Activated CD8-positive, alpha-beta T cell treated with anti-CD3 and anti-CD28 coated beads for 36 hours (primary cell): ENCODE results near the gene ZNF561. TPM values are rescaled to one million over a fixed set of nuclear protein-coding genes. Genes with fewer than 3 reads are reported as not detected.

Source experiments
- ATAC-seq: fragments of 200-7000 bp; cut with Tn5 transposase; one replicate; pipeline ENCODE4 v1.10.0; 2021; ENCODE audit warnings: mild to moderate bottlenecking, moderate library complexity
- CTCF ChIA-PET: fragments of 350-600 bp; sonication (Branson Sonifier 250); formaldehyde crosslinking; loops from one replicate; lab custom pipeline; 2021; ENCODE audit warnings: antibody characterized with exemption; lab: Charles Lee
- POLR2A ChIA-PET: fragments of 350-600 bp; sonication (Branson Sonifier 250); formaldehyde crosslinking; loops from one replicate; lab custom pipeline; 2021; ENCODE audit warnings: antibody characterized with exemption; lab: Charles Lee
- DNase-seq: peaks from one replicate; pipeline ENCODE4 v3.0.0-alpha.2; 2020
- H3K27ac Mint-ChIP-seq: one replicate; pipeline ENCODE4 v1.8.0; 2021; ENCODE audit warnings: mild to moderate bottlenecking, mixed read lengths
- H3K27me3 Mint-ChIP-seq: one replicate; pipeline ENCODE4 v1.8.0; 2021; ENCODE audit warnings: mixed read lengths
- H3K36me3 Mint-ChIP-seq: one replicate; pipeline ENCODE4 v1.8.0; 2021; ENCODE audit warnings: low read depth, mixed read lengths
- H3K4me1 Mint-ChIP-seq: one replicate; pipeline ENCODE4 v1.8.0; 2021; ENCODE audit warnings: low read depth, mixed read lengths
- H3K4me3 Mint-ChIP-seq: one replicate; pipeline ENCODE4 v1.8.0; 2021; ENCODE audit warnings: mild to moderate bottlenecking, moderate library complexity, mixed read lengths
- H3K9me3 Mint-ChIP-seq: one replicate; pipeline ENCODE4 v1.8.0; 2021; ENCODE audit warnings: mixed read lengths
- CTCF ChIP-seq: fragments of 200-600 bp; IDR thresholded peaks from one replicate; pipeline ENCODE4 v1.8.0; 2022; ENCODE audit warnings: antibody characterized with exemption, mild to moderate bottlenecking
- intact Hi-C: fragments of 100-400 bp; cut with micrococcal nuclease; formaldehyde crosslinking; loops from one replicate; pipeline ENCODE4 v1.10.0; 2022
- total RNA-seq, 2 experiments: library from RNA; stranded (reverse); gene quantifications; one replicate each; pipeline ENCODE4 v1.2.3, GENCODE V29; 2021

The ZNF561 gene
- total RNA-seq, 2 experiments from 2014 or later: 23.1 to 24.2 TPM

DNA sequence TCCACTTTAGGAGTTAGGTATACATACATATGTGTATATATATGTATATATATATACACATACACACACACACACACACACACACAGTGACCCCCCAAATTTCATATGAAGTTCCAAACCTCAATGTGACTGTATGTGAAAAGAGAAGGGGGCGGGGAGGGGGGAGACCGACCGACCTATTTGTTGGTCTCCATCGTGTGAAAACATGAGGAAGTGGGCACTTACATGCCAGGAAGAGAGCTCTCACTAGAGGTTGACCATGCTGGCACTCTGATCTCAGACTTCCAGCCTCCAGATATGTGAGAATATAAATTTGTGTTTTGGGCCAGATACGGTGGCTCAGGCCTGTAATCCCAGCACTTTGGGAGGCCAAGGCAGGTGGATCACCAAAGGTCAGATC, 29.3 kb upstream of the ZNF561 start:
- Mint-ChIP-seq H3K4me3 (no peak overlapping the region), H3K36me3 (peaks cover 71% of the 10 kb centered on the region), H3K4me1 (no peaks in the 10 kb centered on the region), H3K27me3 (no peaks in the 10 kb centered on the region), H3K27ac (no peak overlapping the region), H3K9me3 (peaks cover 31% of the 10 kb centered on the region)
- TF ChIP-seq CTCF: no peak
- intact Hi-C loops: no loop called here
- CTCF ChIA-PET: interaction anchor here (1.5 kb wide), 1 partner anchor 10 kb away, joined by 4 read pairs; no protein-coding TSS in a partner anchor
- POLR2A ChIA-PET: interaction anchor here (0.8 kb wide), 1 partner anchor 13 kb away, joined by 3 read pairs; no protein-coding TSS in a partner anchor
- DNase-seq (no peak), ATAC-seq (no peak)

GRCh38 chr19:9645472-9645871, 24.4 kb upstream of the ZNF561 start:
- CTCF ChIA-PET: interaction anchor here (0.8 to 1.8 kb wide), 4 partner anchors 12 to 30 kb away, joined by 3 to 8 read pairs (median 4); no protein-coding TSS in a partner anchor
- POLR2A ChIA-PET: no interaction called here
- ATAC-seq (no peak), DNase-seq (no peak)
- TF ChIP-seq CTCF: no peak
- Mint-ChIP-seq H3K4me1 (peaks cover 2% of the 10 kb centered on the region), H3K27me3 (no peaks in the 10 kb centered on the region), H3K9me3 (peaks cover 17% of the 10 kb centered on the region), H3K27ac (no peak overlapping the region), H3K4me3 (no peak overlapping the region), H3K36me3 (peaks cover 48% of the 10 kb centered on the region)
- intact Hi-C loops: no loop called here

DNA sequence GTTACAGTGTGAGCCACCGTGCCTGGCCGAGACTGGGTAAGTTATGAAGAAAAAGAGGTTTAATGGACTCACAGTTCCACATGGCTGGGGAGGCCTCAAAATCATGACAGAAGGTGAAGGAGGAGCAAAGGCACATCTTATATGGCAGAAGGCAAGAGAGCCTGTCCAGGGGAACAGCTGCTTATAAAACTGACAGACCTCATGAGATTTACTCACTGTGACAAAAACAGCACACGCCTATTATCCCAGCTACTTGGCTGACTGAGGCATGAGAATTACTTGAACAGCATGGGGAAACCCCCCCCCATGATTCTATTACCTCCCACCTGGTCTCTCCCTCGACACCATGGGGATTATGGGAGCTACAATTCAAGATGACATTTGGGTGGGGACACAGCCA, 23.4 kb upstream of the ZNF561 start:
- Mint-ChIP-seq H3K36me3 (peaks cover 41% of the 10 kb centered on the region), H3K4me1 (peaks cover 2% of the 10 kb centered on the region), H3K27ac (peak overlapping the region; percentile 12), H3K9me3 (peaks cover 17% of the 10 kb centered on the region), H3K27me3 (no peaks in the 10 kb centered on the region), H3K4me3 (no peak overlapping the region)
- POLR2A ChIA-PET: interaction anchor here (0.8 kb wide), 1 partner anchor 23 kb away, joined by 3 read pairs; the partner anchor contains the start of gene ZNF561
- ATAC-seq (no peak), DNase-seq (no peak)
- CTCF ChIA-PET: interaction anchor here (0.9 to 1.8 kb wide), 4 partner anchors 11 to 151 kb away, joined by 3 to 8 read pairs (median 4); no protein-coding TSS in a partner anchor
- no peak for TF ChIP-seq CTCF
- intact Hi-C loops: no loop called here

DNA sequence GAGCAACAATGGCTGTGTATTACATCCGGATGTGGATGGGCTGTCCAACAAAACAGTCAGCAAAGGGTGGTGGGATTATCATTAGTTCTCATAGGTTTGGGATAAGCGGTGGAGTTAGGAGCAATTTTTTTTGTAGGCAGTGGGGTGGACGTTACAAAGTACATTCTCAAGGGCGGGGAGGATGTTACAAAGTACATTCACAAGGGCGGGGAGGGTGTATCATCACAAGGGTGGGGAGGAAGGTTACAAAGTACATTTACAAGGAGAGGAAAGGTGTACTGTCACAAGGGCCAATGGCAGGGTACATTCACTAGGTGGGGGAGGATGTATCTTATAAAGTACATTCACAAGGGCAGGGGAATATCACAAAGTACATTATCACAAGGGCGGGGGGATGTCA, 20.8 kb upstream of the ZNF561 start:
- ChIA-PET POLR2A (no interaction called here), CTCF (no interaction called here)
- TF ChIP-seq CTCF: no peak
- Mint-ChIP-seq H3K4me1 (peaks cover 2% of the 10 kb centered on the region), H3K9me3 (peaks cover 17% of the 10 kb centered on the region), H3K27ac (no peak overlapping the region), H3K27me3 (no peaks in the 10 kb centered on the region), H3K36me3 (peaks cover 29% of the 10 kb centered on the region), H3K4me3 (no peak overlapping the region)
- DNase-seq: peak; percentile 39
- intact Hi-C loops: no loop called here
- ATAC-seq: no peak

DNA sequence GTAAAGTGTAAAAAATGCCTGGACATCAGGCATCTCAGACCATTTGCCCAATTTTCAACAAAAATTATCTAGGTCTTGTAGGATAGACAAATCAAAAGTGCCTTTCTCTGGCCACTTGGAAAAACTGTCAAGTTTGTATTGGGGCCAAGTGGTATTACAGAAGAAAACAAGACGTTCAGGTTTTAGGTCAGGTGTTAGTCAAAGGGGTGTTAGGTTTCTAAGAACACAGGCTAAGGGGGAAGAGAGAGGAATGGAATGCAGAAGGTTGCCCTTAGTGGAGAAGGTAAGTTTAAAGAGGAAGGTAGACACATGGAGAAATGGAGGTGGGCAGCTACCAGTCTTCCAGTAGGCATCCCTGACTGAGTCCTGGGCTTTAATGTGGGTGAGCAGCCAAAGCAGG, 19.9 kb upstream of the ZNF561 start:
- no peaks in the 10 kb centered on the region for H3K27me3 Mint-ChIP-seq
- H3K4me3 Mint-ChIP-seq: no peak overlapping the region
- H3K27ac Mint-ChIP-seq: no peak overlapping the region
- peaks cover 17% of the 10 kb centered on the region for H3K9me3 Mint-ChIP-seq
- ATAC-seq (no peak), DNase-seq (no peak)
- intact Hi-C loops: no loop called here
- H3K36me3 Mint-ChIP-seq: peaks cover 29% of the 10 kb centered on the region
- ChIA-PET POLR2A (no interaction called here), CTCF (no interaction called here)
- TF ChIP-seq CTCF: no peak
- H3K4me1 Mint-ChIP-seq: peaks cover 2% of the 10 kb centered on the region
